GM03348 (cell line): ENCODE data around the gene CALML5.

ENCODE experiments used
- DNase-seq: peaks from one replicate; pipeline ENCODE4 v3.0.0; 2012; ENCODE audit warnings: low spot score

Gene CALML5

GRCh38 chr10:5461914-5462840 is 37.2 kb downstream of the CALML5 start:
- peak; percentile 62 for DNase-seq

DNA sequence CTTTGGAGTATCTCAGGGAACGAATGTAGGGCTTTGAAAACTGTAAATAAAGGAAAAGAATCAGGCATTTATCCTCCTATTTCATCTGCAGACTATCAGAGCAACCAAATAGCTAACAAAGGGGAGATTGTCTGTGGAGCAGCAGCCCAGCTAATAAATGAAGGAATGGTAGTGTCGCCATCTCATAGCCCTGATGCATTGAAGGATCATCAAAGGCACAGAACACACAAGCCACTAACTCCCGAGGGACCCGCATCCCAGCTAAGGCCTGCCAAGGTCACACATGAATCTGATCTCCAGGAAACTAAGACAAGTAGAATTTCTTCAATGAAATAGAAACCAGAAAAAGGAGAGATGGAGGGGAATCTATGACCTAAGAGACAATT is 38.2 kb downstream of the CALML5 start:
- no peak for DNase-seq

DNA sequence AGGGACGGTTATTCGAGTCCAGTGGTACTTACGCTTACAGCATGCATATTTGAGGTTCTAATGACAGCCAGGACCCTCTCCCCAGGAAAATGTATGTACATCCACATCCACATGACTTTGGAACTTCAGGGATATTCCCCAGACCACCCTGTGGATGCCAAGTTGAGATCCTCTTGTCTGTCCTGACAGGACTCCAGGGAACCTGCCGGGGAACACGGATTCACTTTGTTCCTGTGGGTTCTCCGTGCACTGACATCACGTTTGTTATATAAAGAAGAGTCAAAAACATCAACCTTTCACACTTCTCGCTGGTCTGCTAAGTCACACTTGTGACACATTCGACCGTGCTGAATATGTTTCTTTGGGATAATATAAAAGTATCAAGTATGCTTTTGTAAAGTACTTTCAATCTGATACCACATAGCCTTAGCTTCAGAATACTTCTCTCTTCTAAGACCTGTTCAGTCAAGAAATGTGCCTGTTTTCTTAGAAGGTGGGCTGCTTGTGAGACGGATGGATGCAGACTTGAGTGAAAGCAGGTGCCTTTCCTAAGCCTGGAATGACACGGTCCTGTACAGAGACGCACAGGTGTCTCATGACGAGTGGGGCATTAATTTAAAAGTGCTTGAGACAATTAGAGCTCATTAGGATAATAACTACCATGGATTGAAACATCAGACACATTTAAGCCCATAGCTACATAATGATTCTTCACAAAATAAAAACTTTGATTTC is 38.7 kb downstream of the CALML5 start:
- no peak for DNase-seq

DNA sequence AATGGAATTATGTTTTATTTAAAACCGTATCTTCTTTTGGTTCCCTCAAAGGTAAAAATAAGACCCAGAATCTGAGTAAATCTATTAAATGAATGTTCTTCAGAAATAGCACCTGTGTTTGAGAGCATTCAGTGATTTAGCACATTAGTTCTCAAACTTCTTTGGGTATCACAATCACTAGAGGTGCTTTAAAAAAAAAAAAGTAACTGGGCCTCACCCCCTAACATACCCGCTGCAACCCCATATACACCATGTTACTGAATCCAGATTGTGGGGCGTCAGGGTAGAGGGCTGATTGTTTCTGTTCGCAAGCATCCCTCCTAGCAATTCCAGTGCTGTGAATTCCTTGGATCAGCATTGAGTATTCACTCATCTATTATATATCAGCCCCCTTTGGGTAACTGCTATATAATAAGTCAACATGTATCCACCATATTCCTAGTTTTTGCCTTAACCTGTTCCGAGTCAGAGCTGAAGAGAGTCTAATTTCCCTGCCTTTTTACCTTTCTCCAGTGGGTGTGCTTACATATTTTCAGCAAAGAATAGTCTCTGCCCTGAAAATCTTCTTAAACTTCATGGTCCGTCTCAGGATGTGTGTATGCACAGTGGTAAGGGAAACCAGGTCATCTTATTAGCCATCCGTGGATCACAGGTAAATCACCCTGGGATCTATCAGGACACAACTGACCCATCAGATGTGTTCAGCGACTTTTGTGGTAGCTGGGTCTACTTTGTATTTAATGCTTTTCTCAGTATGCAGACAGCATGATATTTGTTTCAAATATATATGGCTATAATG is 40.2 kb downstream of the CALML5 start:
- DNase-seq: no peak

DNA sequence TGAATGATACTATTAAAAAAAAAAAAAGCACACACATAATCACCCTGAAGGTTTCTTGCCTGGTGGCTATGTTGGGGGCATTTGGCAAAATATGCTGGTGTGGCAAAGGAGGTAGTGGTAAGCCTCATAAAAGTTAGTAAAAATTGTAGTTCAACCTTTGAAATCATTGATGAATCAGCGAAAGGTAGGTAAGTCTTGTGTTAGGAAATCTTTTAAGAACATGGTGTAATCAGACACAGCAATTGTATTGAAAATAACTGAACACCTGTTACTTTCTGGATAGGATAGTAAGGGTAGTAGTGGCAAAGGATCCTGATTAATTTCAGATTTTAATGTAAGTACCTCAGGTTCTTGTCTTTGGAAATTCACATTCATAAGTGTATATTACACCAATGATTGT is 40.9 kb downstream of the CALML5 start:
- DNase-seq: no peak

DNA sequence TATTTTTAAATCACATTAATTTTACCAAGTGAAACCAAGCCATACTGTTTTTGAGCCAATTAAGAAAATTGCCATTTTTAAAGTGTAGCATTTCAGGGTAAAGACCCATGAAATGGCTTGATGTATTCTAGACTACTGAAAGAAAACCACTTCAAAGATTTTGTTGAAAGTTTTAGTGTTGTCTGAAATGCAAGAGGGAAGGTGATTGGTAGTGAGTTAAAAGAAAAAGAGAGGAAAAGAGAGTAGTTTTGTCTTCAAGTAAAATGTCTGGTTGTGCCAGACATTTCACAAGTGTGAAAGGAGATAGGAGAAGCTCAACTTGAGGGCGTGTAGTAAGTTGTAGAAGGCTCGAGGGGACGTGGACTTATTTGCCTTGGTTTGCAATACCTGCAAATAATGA is 41.6 kb downstream of the CALML5 start:
- no peak for DNase-seq

DNA sequence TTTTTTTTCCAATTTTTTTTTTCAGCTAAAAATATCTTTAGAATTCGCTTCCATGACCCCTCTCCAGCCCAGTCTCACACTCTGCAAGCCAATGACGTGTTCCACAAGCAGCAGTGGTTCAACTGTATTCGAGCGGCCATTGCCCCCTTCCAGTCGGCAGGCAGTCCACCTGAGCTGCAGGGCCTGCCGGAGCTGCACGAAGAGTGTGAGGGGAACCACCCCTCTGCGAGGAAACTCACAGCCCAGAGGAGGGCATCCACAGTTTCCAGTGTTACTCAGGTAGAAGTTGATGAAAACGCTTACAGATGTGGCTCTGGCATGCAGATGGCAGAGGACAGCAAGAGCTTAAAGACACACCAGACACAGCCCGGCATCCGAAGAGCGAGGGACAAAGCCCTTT is 42.8 kb downstream of the CALML5 start:
- no peak for DNase-seq

DNA sequence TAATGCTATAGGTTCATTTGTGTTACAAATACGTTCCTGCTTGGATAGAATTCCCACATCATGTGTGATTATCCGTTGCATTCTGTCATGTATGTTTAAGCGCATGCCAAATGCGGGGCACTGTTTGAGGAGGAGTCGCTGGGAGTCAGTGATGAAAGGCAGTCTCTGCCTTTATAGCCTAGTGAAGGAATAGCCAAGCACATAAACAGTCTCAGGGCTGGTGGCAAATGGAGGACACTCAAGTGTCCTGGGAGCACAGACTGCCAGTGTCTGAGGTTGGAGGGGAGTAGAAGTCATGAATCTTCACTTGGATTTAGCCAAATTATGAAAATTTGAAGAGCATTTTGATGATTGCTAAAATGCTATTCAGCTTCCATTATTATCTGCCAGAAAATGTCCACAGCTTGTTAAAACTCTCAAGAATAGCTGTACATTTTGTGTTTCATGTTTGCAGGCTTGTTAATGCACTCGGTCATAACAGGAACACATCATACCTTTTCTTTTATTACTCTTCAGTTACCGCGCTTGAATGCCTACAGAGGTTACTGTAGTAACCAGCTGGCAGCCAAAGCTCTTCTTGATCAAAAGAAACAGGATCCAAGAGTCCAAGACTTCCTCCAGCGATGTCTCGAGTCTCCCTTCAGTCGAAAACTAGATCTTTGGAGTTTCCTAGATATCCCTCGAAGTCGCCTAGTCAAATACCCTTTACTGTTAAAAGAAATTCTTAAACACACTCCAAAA is 45.5 kb downstream of the CALML5 start:
- DNase-seq: no peak

DNA sequence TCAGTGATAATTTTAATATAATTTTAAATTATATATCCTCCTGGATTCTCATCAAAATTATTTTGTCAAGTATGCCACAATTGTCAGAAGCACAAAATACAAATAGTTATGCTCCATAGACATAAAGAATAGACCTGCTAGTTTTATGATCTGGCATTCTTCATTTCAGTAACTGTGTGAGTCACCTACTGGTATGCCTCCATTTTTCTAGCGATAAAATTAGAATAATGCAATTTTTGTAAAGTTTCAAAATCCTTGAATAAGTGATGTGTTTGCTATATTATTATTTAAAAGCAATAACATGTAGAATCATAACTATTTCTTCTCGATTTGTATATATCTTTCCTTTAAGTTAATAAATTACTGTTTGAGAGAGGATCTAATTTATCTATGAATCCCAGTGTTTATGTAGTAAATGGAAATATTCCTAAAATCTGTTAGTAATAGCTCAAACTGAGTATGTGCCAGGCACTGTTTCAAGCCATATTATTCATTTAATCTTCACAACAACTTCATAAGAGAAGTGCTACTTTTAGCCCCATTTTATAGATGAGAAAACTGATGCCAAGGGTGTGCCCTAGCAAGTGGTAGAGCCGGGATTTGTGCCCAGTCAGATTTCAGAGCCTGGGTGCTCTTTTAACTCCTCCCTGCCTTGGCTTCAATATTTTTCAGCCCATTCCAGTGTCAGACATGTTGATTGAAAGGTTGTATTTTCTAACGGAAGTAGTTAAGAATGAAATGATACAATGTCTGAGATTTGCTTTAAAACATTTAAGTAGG is 48.6 kb downstream of the CALML5 start:
- DNase-seq: no peak

DNA sequence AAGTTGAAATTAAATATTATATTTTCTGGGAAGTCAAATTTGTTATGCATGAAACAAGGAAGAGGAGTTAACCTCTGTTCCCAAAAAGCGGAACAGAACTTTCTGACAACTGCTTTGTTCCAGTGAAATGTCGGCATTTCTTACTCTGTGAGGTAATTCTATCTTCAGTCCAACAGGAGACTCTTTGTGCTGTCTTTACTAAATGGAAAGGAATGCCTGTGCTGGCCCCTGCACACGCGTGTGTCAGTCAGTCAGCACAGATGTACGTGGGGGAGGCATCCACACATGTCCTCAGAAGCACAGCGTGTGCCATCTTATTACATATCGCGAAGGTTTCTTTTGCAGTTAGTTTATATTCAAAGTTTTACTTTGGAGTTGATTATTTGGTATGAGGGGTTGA is 49.5 kb downstream of the CALML5 start:
- DNase-seq: peak; percentile 67

DNA sequence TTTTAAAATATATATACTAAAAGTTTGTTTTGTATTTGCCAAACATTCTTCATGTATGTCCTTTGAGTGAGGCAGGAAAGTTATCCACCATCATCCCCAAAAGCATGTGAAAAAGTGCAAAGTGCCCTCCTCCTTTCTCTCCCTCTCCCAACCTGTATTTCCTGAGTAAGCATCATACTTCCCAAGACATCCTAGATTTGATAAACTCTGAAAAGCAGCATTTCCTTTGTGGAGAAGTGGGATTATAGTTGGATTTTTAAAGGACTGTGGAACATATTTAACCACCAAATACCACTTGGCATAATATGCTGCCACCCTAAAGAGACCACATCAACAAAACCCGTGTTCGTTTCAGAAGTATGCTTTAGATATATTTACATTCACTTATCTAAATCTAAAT is 50.1 kb downstream of the CALML5 start:
- DNase-seq: no peak
